Heart right ventricle (tissue), 16 donors: ENCODE results near the gene GYS2. TPM values are rescaled to one million over a fixed set of nuclear protein-coding genes. Genes with fewer than 3 reads are reported as not detected.

Experiments
- ATAC-seq, 8 donors: fragments of 200-7000 bp; cut with Tn5 transposase; one replicate each; pipeline ENCODE4 v1.9.1; 2020; ENCODE audit warnings: mild to moderate bottlenecking in 8 of 8, moderate library complexity in 8 of 8, moderate number of reproducible peaks in 1 of 8
- DNase-seq, 2 donors: peaks; one replicate each; pipeline ENCODE4 v3.0.0-alpha.2; 2020
- H3K27ac ChIP-seq, 10 donors: fragments of 200-600 bp; sonication (generic) in 2 of 10; one replicate each; pipeline versions ENCODE4 v1.5.0 to v1.8.0; 2020 to 2022; ENCODE audit warnings: mild to moderate bottlenecking in 3 of 10
- H3K27me3 ChIP-seq, 7 donors: fragments of 200-600 bp; one replicate each; pipeline ENCODE4 v1.8.0; 2021 to 2022; ENCODE audit warnings: mild to moderate bottlenecking in 2 of 7
- H3K36me3 ChIP-seq, 9 donors: fragments of 200-600 bp; sonication (generic) in 1 of 9; one replicate each; pipeline versions ENCODE4 v1.5.0 to v1.8.0; 2020 to 2022; ENCODE audit warnings: mild to moderate bottlenecking in 2 of 9
- H3K4me1 ChIP-seq, 9 donors: fragments of 200-600 bp; sonication (generic) in 1 of 9; one replicate each; pipeline versions ENCODE4 v1.5.0 to v1.8.0; 2020 to 2022; ENCODE audit warnings: mild to moderate bottlenecking in 4 of 9
- H3K4me3 ChIP-seq, 10 donors: fragments of 200-600 bp; sonication (generic) in 2 of 10; one replicate each; pipeline versions ENCODE4 v1.5.0 to v1.8.0; 2020 to 2022; ENCODE audit warnings: mild to moderate bottlenecking in 7 of 10, moderate library complexity in 2 of 10
- H3K9me3 ChIP-seq, 11 donors: fragments of 200-600 bp in 10 of 11; sonication (generic) in 2 of 11; one replicate each; pipeline versions ENCODE4 v1.5.0 to v1.8.0; 2013 to 2022; ENCODE audit warnings: mild to moderate bottlenecking in 2 of 11, control low read depth in 1 of 11, moderate library complexity in 1 of 11
- CTCF ChIP-seq, 9 donors: fragments of 200-600 bp; sonication (generic) in 2 of 9; IDR thresholded peaks; one replicate each; pipeline versions ENCODE4 v1.5.0 to v1.8.0; 2021 to 2022; ENCODE audit warnings: antibody characterized with exemption in 9 of 9, mild to moderate bottlenecking in 5 of 9, moderate library complexity in 1 of 9
- WGBS, 2 donors: extraction: QIAGEN DNeasy Blood & Tissue Kit; methylation state at CpG; one replicate each; pipeline ENCODE4 v1.1.7; 2013; ENCODE audit warnings: inconsistent platforms in 1 of 2; 5-methylcytosine and 5-hydroxymethylcytosine counted together
- intact Hi-C, 10 donors: fragments of 100-400 bp; cut with DNase I; formaldehyde crosslinking; loops; one replicate each; pipeline versions ENCODE4 v1.11.1 to v1.14.2; 2022
- polyA plus RNA-seq, 2 donors: library from polyadenylated mRNA; stranded (reverse); fragments of 200-250 nt; gene quantifications; one replicate each; pipeline ENCODE4 v1.2.3, GENCODE V29; 2013
- total RNA-seq, 10 donors: library from RNA; stranded (reverse); fragmentation: NEBNext Ultra II Directional in 3 of 10; extraction: Animal tissue kit (Norgen Biotek cat#: 25700) in 3 of 10; gene quantifications; one replicate each; pipeline versions ENCODE4 v1.2.1 to v1.2.4, GENCODE V29; 2021 to 2023
- donor health status: Arrhythmogenic right ventricular cardiomyopathy.
- donor health status: ischemic (EF 13 %, LVEDD 7.1; RV severe dilation, severe dysfunction).
- donor health status: healthy with polysubstance abuse.
- donor health status: DM: no; HTN: yes; CAD: no.
- donor health status: DM: no; HTN: no; CAD: no.
- donor health status: ischemic (EF 25% LVEDD 6.9; RV normal size, moderate dysfunction).
- donor health status: ischemic (EF 25% LVEDD 5.7; RV mildly dilated, moderate dysfunction).
- donor health status: healthy.
- donor health status: DM: yes; HTN: yes; CAD: no.
- donor health status: Ischemic cardiomyopathy.
- donor health status: ischemic (EF 35%, LVEDD 5.7; RV mildly dilated, moderate dysfunction).
- donor health status: nonischemic (EF 11% LVEDD 7.7; RV severe dilation, severe dysfunction).
- donor health status: DM: yes; HTN: yes; CAD: no.
- donor health status: PGD.
- donor health status: ischemic (EF 29% LVEDD 5.4; RV normal size, mild dysfunction).
- donor health status: nonischemic (EF 23%, LVEDD 6.1; RV moderate dilation, normal function).

Gene GYS2
- total and polyA plus RNA-seq, 12 donors, result 0.09 to 0.37 (median 0.15) TPM; not detected in 7

GRCh38 chr12:21562859-21563258, 41.8 kb downstream of the GYS2 start:
- H3K9me3 ChIP-seq, result no peaks in the 10 kb centered on the region
- DNase-seq (no peak), ATAC-seq (no peak)
- H3K4me1 ChIP-seq, result no peaks in the 10 kb centered on the region
- H3K27me3 ChIP-seq, result no peaks in the 10 kb centered on the region
- no peak for TF ChIP-seq CTCF (IDR thresholded peaks at IDR 0.05)
- no peaks in the 10 kb centered on the region for H3K36me3 ChIP-seq
- intact Hi-C loops, result no loop called here
- H3K4me3 ChIP-seq, result no peak overlapping the region
- H3K27ac ChIP-seq, result no peak overlapping the region
- 72 to 80% methylated on average over 2 of the region's 2 CpGs for WGBS, 2 donors

GRCh38 chr12:21561158-21561557, 43.5 kb downstream of the GYS2 start:
- Histone ChIP-seq H3K36me3 (no peaks in the 10 kb centered on the region), H3K4me3 (no peak overlapping the region), H3K27me3 (no peaks in the 10 kb centered on the region), H3K4me1 (no peaks in the 10 kb centered on the region), H3K27ac (no peak overlapping the region), H3K9me3 (no peaks in the 10 kb centered on the region)
- intact Hi-C loops, result no loop called here
- no peak for TF ChIP-seq CTCF (IDR thresholded peaks at IDR 0.05)
- WGBS, 2 donors, result 37 to 68% methylated on average over 2 of the region's 2 CpGs
- ATAC-seq, result no peak
- no peak for DNase-seq

- Histone ChIP-seq H3K4me3 (no peak overlapping the region), H3K27ac (no peak overlapping the region), H3K9me3 (no peaks in the 10 kb centered on the region), H3K4me1 (no peaks in the 10 kb centered on the region), H3K36me3 (no peaks in the 10 kb centered on the region), H3K27me3 (no peaks in the 10 kb centered on the region)
- WGBS, 2 donors, result 60 to 78% methylated on average over 7 of the region's 7 CpGs
- intact Hi-C loops, result no loop called here
- TF ChIP-seq CTCF (IDR thresholded peaks at IDR 0.05), result no peak
- DNase-seq (no peak), ATAC-seq (peak in 3 of 8 donors; percentile 37 to 81 (median 50))
Observed at GRCh38 chr12:21559855-21560569, 44.6 kb downstream of the GYS2 start.

GRCh38 chr12:21558100-21558679, 46.5 kb downstream of the GYS2 start:
- ATAC-seq (no peak), DNase-seq (no peak)
- intact Hi-C loops, result no loop called here
- no peaks in the 10 kb centered on the region for H3K9me3 ChIP-seq
- WGBS, 2 donors, result 84 to 89% methylated on average over 9 of the region's 9 CpGs
- no peaks in the 10 kb centered on the region for H3K27me3 ChIP-seq
- H3K36me3 ChIP-seq, result no peaks in the 10 kb centered on the region
- no peak overlapping the region for H3K27ac ChIP-seq
- TF ChIP-seq CTCF (IDR thresholded peaks at IDR 0.05), result no peak
- H3K4me1 ChIP-seq, result no peaks in the 10 kb centered on the region
- H3K4me3 ChIP-seq, result no peak overlapping the region
